Effector CD4-positive, alpha-beta T cell (primary cell): ENCODE measurements around the gene HSD17B2. TPM values are rescaled to one million over a fixed set of nuclear protein-coding genes. Genes with fewer than 3 reads are reported as not detected.
"Not testable (repeated sequence)": the region's sequence is repeated elsewhere in the genome, so short reads cannot be mapped to it uniquely, and the experiment has no call there.

Experiments
- DNase-seq: peaks from one replicate; pipeline ENCODE4 v3.0.0-alpha.2; 2020
- total RNA-seq: gene quantifications from one replicate; lab custom pipeline; 2026; lab: John Stamatoyannopoulos, UW

HSD17B2 gene
- not detected for total RNA-seq

DNA sequence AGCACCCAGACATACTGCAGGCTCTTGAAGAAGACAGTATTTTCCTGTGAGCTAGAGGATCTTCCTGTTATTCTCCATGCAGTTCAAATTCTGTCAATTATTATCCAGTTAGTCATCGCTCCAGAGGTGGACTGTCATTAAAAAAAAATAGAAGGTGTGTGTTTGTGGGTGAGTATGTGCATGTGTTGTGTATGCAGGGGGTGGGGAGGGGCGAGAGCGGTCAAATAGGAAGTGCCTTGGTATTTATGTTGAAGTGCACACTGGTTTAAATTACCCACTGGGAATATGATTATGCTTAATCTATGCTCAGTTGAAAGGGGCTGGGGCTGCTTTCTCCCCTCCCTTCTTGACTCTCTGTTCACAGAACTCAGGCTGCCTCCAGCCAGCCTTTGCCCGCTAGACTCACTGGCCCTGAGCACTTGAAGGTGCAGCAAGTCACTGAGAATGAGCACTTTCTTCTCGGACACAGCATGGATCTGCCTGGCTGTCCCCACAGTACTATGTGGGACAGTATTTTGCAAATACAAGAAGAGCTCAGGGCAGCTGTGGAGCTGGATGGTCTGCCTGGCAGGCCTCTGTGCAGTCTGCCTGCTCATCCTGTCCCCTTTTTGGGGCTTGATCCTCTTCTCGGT, at the start of gene HSD17B2:
Gene HSD17B2, plus strand, starts transcription at position 273 of the 632 bp plus-strand sequence. Its CDS starts 172 bp downstream, at position 445.
- DNase-seq, result no peak

- no peak for DNase-seq
Observed at GRCh38 chr16:81987121-81987520, 47.9 kb upstream of the HSD17B2 start.

GRCh38 chr16:81987706-81988105, 47.3 kb upstream of the HSD17B2 start:
- DNase-seq, result no peak

DNA sequence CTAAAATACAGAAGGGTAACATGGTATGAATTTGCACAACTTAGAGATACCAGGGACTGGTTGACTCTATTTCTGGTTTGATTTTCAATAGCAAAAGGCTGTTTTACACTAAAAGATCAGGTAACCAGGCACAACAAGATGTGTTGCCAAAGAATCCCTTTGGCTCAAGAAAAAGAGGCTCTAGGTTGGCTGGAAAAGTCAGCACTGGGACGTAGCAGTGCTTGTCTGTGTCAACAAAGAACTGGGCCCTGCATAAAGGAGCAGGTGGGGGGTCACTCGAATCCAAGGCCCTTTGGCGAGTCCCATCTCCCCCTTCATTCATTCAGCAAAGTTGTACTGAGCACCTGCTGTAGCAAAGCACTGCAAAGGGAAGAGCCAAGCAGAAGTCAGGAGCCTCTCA, 42.2 kb upstream of the HSD17B2 start:
- no peak for DNase-seq

- DNase-seq, result no peak
Observed at GRCh38 chr16:81994485-81994884, 40.6 kb upstream of the HSD17B2 start.

GRCh38 chr16:81995651-81996050, 39.4 kb upstream of the HSD17B2 start:
- no peak for DNase-seq

- DNase-seq, result no peak
Observed at GRCh38 chr16:81996664-81997509, 38.2 kb upstream of the HSD17B2 start.

GRCh38 chr16:81997738-81998137, 37.3 kb upstream of the HSD17B2 start:
- DNase-seq, result no peak

- no peak for DNase-seq
Observed at GRCh38 chr16:82002831-82003230, 32.2 kb upstream of the HSD17B2 start.

DNA sequence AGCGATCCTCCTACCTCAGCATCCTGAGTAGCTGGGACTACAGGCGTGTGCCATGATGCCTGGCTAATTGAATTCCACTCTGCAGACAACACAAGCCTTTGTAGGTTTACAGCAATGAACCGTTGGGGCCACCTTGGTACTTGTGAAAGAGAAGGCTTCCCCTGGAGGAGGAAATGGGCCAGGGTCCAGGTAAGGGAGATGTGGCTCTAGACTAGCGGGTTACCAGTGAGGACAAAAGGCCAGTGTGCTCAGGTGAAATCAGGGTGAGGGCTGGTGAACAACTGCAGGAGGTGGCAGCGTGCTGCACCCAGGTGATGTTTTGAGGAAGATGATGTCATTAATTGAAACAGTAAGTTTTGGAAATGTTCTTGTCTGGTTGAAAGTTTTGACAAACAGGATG, 30.5 kb upstream of the HSD17B2 start:
- no peak for DNase-seq

DNA sequence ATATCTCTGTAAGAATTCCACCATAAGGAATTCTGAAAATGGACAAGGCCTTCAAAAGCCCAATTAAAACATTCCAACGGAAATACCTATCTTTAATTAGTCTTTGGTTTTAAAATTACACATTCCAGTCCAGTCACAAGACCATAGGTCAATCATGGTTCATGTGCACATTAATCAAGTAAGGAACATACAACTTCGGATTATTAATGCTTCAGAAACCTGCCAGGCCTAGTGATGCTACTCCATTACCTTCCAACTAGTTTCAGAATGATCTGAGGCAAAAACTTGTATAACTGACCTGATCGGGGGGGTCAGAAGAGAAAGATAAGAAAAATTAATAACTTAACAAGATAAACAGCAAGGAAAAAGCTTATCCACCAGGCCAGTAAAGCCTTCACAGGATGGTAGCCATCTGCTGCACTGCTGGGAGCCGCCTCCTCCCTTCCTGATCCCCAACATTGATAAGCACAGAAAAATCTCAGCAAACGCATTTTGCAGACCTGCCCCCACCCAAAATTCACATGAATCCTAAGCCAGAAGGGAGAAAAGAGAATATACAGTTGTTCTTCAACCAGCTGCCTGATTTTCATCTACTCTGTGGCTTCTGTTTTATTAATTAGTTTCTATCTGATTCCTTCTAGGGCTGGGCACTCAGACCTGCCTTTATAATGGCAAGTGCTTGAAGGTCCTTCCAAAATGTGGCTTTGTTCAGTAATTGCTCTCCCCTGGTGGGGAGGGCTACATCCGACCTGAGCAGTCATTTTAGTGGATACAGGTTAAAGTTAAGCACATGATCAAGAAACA, 29.8 kb upstream of the HSD17B2 start:
- no peak for DNase-seq

DNA sequence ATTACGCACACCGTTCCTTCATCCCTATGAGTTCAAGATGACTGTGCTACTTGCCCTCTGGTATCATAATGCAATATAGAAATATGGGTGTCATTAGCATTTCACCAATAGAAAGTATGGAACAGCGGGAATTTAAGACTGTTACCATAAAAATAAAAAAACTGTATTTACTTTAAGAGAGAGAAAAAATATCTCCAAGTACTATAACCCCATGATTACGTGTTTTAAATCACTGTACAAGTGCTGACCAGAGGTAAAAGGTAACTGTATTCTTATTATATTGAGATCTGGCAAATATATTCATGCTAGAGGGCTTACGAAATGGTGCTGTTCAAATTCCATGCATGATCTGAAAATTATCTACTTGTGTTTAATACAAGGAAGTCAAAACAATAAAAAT, 29.0 kb upstream of the HSD17B2 start:
- DNase-seq, result no peak

DNA sequence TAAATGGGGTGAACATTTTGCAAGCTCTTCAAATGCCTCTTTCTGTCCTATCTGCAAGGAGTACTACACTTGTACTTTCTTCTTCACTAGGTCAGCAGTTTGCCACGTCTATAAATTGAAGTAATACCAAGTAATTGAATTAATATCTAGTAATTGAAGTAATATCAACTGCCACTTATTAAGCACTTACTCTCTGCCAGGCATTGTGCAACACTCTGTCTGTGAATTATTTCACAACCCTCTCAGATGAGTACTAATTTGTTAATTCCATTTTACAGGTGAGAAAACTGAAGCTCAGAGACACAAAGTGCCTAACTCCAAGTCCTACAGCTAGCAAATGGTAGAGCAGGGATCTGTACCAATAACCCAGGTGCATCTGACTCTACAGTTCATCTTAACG, 27.9 kb upstream of the HSD17B2 start:
- no peak for DNase-seq

DNA sequence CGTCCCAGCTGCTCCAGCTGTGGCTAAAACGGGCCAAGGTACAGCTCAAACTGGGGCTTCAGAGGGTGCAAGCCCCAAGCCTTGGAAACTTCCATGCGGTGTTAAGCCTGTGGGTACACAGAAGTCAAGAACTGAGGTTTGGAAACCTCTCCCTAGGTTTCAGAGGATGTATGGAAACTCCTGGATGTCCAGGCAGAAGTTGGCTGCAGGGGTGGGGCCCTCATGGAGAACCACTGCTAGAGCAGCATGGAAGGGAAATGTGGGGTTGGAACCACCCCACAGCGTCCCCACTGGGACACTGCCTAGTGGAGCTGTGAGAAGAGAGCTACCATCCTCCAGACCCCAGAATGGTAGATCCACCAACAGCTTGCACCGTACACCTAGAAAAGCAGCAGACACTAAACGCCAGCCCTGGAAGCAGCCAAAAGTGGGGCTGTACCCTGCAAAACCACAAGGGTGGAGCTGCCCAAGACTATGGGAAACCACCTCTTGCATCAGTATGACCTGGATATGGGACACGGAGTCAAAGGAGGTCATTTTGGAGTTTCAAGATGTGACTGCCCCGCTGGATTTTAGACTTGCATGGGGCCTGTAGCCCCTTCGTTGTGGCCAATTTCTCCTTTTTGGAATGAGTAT, 26.0 kb upstream of the HSD17B2 start:
- no peak for DNase-seq

DNA sequence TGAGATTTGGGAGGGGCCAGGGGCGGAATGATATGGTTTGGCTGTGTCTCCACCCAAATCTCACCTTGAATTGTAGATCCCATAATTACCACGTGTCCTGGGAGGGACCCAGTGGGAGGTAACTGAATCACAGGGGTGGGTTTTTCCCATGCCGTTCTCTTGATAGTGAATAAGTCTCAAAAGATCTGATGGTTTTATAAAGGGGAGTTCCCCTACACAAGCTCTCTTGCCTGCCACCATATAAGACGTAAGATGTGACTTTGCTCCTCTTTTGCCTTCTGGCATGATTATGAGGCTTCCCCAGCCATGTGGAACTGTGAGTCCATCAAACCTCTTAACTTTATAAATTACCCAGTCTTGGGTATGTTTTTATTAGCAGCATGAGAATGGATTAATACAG, 25.3 kb upstream of the HSD17B2 start:
- DNase-seq, result not testable (repeated sequence)

GRCh38 chr16:82010649-82011048, 24.4 kb upstream of the HSD17B2 start:
- no peak for DNase-seq

DNA sequence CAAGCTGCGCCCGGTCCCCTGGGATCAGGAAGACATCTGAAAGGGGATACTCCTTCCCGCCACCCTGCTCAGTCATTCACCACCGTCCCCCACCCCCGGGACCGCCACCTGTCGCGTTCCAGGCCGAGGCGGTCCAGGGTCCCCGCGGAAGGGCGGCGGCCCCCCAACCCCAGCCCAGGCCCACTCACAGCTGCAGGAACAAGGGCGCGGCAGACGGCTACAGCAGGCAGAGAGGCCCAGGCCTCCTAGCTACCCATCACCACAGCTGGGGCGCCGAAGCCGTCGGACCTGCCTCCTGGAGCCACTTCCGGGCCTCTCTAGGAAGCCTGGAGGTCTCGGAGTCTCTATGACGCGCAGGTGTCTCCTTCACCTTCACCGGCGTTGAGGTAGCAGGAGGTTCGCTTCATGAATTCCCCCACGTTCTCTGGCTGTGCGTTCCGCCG, 23.8 kb upstream of the HSD17B2 start, which contains the start of gene SDR42E1:
Gene SDR42E1, minus strand, starts transcription at position 272 of the 443 bp plus-strand sequence. CDS start 10,612 bp downstream, outside the sequence.
- peak; percentile 44 for DNase-seq

DNA sequence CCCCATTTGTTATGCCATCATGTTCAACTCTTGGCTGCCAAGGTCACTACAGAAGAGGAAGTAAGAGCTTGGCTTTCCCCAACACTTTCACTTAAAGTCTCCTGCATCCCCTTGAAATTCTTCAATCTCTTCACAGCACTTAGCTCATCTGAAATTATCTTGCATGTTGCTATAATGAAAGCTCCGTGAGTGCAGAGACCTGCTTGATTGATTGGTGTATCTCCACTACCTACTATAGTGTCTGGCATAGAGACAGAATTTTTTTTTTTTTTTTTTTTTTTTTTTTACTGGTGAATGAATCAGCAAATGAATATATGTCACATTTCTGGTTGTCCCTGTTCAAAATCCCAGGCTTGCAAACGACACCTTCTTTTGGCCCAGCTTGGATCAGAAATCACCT, 21.9 kb upstream of the HSD17B2 start:
- DNase-seq, result no peak

DNA sequence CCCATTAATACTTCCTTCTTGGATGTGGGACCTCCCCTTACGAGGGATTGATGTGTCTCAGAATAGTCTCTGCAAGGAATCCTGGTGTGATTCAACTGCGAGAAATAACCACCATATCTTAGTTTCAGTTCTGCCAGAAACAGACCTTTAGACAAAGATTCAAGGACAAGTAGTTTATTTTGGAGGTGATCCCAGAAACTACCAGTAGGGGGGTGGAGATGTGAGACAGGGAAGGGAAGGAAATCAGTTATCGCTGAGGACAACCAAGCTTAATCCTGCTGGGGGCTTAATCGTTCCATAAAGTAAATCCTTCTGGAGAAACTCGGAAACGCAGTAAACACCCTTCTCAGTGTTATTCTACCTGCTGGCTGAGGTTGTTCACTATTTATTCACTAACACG, 18.8 kb upstream of the HSD17B2 start:
- DNase-seq, result no peak

DNA sequence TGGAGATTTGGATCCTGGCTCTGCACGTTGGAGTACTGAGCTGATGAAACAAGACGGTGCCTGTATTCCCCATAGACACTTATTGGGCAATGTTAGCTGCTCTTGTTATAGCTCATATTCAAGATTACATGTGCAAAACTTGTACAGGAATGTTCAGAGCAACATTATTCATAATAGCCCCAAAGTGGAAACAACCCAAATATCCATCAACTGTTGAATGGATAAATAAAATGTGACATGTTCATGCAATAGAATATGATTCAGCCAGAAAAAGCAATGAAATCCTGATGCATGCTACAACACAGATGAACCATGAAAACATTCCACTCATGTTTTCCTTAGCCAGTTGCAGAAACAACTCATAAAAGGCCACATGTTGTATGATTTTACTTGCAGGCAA, 18.1 kb upstream of the HSD17B2 start:
- no peak for DNase-seq

DNA sequence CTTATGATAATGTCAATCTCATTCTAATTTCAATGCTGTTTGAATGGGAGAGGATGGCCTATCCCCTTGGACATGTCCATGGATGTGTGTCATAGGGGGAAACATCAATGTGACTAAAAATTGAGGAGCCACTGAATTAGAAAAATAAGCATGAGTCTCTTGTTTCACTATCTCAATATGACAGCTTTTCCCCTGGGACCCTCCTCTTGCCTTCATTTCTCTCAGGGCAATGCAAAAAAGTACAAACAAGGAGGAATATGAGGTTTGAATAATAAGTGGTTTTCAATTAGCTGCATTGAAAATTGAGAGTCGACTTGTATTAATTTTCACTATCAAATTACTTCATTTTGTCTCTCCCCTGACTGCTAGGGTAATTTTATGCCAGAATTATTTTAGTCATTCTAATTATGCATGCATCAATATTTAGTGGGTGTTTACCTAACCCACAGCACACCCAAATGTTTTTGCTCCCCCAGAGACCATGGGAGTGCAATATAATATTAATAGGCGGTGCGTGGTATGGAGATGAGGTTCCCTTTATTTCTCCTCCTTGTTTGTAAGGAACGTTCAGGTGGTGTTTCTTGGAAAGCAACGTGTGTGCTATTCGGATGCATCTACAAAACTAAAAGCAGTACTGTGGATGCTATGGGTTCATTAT, 17.0 kb upstream of the HSD17B2 start:
- no peak for DNase-seq

GRCh38 chr16:82019535-82019934, 15.5 kb upstream of the HSD17B2 start:
- DNase-seq, result no peak
